Hematopoietic multipotent progenitor cell treated with erythropoietin and hydrocortisone succinate and interleukin-3 and kit ligand, for 17 days (in vitro differentiated cells): Measurements from ENCODE around the gene ITGB8.

Experiments
- DNase-seq: peaks from one replicate; pipeline ENCODE4 v3.0.0-alpha.2; 2015; ENCODE audit warnings: low spot score

Gene ITGB8

DNA sequence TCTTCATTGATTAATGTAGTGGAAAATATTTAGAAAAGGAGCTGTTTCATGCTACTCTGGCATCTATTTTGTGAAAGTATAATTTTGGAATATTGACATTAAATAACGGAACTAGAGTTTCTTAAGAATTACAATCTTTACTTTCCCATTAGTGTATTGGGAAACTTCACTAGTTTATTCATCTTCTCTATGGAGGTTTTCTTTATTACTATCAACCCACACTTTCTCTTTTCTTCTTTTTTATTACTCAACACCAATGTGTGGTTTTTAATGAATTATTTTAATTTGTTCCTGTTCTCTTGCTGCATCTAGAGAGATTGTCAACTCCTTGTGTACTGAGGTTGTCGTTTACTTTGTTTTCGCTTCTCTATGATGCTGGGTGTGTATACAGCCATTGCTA is 20.4 kb upstream of the ITGB8 start:
- DNase-seq, result no peak

DNA sequence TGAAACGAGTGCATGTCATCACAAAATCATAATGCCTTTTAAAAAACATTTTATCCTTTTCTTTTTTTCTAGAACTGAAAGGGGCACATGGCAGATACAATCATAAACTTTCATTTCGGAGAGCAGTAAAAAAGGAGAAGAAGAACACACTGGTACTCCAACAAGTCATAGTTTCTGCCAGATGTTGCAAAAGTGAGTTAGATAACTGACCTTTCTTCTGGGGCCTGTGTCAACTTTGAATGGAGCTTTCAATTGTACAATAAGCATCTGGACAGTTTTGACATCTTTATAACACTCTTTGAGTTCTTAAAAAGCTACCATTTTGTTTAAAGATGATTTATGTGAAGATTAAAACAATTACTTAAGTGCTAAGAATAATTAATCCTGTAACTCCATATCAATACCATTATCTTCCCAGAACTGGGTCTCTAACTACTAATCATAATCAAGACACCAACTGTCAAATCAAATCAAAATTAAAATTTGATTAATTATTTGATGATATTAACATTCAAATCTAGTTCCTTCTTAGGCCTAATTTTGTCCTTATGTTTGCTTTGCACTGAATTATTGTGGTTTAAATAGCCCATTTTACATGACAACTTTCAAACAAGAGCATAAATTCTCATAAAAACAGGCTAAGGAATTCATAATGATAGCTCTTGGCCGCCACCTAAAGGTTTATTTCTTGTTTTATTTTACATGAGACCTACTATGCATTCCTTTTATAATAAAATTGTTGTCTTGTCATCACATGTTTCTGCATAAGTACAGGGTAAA is 19.5 kb upstream of the ITGB8 start:
- DNase-seq, result peak; percentile 8

DNA sequence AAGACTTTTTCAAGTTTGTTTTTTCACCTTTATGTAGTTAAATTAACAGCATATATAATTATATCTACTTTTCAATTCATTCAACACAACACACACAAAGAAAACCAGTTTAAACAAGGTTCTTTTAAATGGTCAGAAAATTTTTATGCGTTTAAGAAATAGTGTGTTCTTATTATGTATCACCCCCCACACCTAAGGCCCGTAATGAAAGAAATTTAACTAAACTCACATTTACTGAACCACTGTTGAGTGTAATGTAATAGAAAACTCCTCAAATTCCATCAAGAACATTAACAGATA is 19.0 kb upstream of the ITGB8 start:
- DNase-seq, result no peak

DNA sequence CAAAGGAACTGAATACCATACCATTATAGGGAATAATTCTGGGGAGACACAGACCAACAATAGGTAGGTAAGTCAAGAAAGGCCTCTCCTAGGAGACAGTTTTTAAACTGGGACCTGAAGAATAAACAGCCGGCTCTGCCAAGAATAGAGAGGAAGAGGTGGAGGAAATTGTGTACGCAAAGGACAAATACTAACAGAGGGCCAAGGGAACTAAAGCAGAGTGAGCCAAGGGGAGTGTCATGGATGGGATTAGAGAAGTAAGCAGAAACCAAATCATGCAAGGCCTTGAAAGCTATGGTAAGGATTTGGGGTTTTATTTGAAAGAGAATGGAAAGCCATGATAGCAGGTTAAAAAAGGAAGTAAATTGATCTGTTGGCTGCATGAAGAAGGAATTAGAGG is 18.1 kb upstream of the ITGB8 start:
- DNase-seq, result no peak

DNA sequence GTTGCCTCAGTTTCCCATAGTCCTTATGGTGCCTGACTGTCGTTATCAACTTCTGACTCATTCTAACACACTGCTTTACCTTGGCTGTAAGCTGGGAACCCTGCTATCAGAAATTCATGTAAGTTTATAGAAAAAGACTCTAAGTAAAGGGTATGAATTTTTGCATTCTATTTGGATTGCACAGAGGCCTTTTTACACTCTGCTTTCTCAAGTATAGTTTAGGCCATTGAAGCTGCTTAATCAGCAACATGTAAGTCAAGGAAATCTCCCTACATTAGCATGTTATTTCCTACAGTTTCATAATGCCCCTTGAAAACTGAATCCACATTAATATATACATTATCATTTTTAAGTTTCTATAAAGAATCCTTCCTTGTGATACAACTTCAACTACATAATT is 17.1 kb upstream of the ITGB8 start:
- DNase-seq, result no peak

DNA sequence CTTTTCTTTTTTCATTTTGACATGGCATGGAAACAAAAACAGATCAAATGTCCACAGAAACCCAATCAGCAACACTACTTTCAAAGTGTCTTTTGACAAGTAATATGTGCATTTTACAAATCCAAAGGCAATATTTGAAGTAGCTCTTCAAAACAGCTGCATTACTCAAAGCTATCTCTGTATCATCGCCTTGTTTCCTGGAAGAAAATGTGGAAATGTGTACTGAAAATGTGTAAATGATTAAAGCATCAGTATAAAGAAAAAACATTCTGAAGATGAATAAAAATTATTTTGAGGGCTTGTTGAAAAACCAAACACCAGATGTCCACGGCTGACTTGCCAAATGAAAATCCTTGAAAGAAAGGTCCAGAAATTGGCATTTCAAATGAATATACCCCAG is 16.5 kb upstream of the ITGB8 start:
- no peak for DNase-seq

DNA sequence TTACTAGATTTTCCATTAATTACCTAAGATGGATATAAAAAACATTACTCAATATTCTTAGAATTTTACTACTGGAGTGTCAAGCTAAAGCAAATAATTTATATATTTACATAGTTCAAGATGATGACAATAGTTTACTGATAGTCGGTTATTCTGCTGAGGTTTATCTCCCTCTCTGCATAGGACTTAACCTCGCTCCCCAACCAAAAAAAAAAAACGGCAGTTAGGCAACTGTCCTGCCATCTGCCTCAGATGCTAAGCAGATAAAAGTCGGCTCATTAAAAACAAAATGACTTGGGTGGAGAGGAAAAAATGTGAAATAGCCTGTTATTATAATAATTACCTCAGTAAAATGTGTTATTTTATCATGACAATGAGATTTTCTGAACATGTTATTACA is 14.0 kb upstream of the ITGB8 start:
- DNase-seq, result no peak

DNA sequence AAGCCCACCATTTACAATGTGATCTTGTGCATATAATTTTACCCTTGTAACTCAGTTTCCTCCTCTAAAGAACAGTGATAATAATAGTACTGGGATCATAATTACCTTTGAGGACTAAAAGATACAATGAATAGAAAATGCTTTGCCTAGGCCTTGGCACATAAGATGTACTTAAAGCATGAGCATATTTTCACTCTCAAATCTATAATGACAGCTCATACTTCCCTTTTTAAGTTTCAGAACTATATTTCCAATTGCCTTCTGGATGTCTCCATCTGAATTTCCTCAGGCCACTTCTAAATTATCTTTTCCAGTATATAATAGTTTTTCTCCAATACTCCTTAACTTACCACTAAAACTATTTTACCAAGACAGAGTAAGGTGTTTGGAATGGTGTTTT is 13.3 kb upstream of the ITGB8 start:
- DNase-seq, result no peak

DNA sequence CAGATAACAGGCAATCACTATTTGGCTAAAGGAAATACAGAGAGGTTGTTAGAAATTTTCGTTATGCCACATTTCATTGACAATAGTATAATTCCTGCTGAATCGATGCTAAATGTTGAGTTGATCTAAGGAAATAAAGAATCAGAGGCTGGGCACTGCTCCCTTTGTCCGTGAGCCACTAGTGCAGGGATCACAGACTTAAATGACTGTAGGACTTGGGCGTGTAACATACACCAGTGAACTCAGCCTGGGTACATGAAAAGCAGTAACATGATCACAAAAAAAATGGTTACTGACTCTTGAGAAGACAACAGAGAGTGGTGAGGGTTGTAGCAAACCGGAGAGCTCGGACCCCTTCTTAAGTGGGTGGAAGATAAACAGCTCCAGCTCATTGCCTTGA is 11.8 kb upstream of the ITGB8 start:
- DNase-seq, result no peak

DNA sequence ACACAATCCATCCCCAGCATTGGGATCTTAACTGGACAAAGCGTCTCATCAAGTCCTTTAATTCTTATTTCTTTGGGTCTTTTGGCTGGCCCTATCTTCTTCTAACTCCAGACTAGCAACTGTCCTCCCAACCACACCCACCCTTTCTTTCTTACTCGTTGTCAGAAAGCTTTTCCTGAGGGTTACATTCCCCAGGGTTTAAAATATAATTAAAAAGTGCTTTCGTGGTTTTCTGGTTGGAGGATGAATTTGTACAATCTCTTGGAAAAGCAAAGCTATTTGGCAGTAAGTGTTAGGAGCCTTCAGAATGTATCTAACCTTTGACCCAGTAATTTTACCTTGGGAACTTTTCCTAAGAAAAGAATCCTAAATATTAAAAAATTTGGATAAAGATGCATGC is 10.4 kb upstream of the ITGB8 start:
- DNase-seq, result no peak

DNA sequence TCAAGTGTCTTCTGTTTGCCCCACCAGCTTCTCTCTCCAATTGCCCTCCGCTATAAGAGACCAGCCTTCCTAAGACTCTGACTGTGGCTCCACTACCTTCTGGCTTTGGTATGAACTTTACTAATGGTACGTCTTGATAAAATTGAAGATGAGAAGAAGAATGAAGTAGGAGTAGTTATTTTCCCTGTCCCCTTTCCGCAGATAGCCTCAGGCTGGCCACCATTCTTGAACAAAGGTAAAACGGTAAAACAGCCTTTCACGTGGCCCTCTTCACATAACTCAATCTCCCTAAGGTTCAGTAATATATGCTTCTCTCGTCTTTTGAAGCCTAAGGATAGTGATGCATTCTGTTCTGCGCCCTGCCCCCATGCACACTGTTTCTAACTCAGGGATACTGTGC is 9.9 kb upstream of the ITGB8 start:
- DNase-seq, result no peak

DNA sequence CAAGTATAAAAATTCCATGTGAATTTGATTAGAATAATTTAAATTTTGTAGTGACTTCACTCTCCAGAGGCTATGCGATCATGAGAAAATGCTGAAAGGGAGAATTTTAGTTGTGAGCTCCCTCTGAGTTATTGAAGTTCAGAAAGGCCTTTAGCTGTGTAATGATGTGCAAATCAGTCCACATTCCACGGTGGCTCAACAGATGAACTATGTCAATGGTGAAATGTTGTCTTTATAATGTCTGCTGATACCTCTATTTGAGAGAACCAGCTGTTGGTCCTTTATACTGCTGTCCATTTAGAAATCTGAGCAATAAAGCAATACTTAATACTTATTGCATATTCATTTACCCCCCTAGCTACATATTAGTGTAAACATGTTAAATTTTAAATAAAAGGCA is 7.1 kb upstream of the ITGB8 start:
- no peak for DNase-seq

DNA sequence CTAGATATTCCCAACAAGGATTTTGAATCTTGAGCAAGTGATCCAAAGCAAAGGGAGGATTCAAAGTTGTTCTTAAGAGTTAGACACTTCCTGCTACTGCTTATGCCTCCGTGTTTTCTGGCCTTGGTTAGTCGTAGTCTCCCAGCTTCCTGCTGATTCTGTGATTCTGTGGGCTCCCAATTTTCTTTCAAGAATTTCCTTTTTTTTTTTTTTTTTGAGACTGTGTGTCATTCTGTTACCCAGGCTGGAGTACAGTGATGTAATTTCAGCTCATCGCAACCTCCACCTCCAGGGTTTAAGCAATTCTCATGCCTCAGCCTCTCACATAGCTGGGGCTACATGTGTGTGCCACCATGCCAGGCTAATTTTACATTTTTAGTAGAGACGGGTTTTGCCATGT is 4.4 kb upstream of the ITGB8 start:
- no peak for DNase-seq

DNA sequence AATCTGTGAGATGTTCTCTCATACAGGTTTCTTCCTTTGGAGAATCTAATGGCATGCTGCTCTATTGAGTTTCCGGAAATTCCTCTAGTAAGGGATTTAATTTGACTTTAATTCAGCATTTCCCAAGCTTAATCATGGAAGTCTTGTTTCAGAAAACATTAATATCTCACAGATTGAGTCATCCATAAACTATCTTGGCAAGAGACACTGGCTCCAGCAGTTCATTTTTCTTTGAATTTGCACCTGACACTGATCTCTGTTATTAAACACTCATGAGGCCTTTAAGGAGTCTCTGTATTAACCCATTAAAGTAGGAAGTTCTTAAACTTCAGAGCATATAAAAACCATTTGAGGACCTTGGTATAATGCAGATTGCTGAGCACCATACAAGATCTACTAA is 3.6 kb upstream of the ITGB8 start:
- DNase-seq, result no peak

DNA sequence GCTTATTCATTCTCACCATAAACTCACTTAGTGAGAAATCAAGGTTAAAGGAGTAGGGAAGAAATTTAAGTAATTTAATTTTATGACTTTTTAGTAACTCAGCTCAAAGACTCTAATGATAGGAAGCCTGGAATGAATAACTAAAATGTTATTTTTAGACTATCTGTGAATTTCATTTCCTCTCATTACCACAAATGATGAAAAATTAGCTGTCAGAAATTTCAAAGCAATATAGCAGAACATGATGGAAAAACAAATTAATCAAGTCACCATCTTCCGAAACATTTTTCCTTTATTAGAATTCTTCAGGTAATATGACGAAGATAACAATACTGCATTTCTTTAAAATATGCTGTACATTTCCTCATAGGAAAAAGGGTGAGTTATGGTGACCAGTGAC is 2.7 kb upstream of the ITGB8 start:
- DNase-seq, result no peak

DNA sequence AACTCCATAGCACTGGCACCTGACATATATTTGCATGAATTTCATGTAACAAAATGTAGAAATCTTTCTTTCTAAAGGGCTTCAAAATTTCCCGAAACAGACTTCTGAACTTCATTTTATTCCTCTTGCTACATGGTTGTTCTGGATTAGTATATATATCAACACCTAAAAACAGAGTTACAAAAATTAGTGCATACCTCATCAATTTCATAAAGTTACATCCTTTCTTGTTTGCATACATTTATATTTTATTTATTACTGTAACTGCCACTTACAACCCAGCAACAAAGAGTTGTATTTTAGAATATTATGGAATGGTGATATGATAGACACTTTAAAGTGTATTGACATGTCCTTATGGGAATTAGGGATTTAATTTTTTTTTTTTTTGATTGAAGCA is 2.0 kb upstream of the ITGB8 start:
- DNase-seq, result no peak

DNA sequence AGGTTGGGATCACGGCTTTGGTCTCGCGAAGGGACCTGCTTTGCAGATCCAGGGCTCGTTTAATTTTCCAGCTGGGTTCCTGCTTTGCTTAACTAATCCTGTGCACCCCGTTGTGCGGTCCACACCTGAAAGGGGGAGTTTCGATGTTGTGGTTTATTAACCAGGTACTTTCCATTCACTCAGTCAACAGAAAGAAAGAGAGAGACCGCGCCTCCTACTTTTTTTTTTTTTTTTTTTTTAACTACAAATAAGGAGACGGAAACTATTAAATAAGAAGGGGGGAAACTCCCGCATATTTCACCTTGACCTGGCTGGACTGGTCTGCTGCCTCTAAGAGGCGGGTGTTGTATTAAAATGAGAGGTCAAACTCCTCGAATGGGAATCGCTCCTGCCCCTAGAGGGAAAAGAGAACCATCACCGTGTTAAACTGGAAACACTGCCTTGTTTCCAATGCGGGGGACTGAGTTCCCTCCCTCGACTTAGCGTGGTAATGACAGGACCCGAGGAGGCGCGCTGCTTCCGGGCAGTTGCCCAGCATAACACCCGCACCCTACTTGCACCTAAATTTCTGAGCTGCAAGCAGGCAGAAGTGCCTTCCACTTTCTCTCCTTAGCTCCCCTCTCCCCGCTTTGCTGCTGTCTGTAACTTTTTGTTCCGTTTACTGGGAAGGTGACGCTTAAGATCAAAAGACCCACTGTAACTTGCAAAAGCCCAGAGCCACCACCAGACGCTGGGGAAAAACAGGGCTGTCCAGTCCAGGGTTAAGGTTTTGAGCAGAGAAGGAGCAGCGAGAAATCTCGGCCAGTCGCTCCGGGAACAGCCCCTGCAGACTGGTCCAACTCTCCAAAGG is 1.1 kb upstream of the ITGB8 start:
- no peak for DNase-seq

DNA sequence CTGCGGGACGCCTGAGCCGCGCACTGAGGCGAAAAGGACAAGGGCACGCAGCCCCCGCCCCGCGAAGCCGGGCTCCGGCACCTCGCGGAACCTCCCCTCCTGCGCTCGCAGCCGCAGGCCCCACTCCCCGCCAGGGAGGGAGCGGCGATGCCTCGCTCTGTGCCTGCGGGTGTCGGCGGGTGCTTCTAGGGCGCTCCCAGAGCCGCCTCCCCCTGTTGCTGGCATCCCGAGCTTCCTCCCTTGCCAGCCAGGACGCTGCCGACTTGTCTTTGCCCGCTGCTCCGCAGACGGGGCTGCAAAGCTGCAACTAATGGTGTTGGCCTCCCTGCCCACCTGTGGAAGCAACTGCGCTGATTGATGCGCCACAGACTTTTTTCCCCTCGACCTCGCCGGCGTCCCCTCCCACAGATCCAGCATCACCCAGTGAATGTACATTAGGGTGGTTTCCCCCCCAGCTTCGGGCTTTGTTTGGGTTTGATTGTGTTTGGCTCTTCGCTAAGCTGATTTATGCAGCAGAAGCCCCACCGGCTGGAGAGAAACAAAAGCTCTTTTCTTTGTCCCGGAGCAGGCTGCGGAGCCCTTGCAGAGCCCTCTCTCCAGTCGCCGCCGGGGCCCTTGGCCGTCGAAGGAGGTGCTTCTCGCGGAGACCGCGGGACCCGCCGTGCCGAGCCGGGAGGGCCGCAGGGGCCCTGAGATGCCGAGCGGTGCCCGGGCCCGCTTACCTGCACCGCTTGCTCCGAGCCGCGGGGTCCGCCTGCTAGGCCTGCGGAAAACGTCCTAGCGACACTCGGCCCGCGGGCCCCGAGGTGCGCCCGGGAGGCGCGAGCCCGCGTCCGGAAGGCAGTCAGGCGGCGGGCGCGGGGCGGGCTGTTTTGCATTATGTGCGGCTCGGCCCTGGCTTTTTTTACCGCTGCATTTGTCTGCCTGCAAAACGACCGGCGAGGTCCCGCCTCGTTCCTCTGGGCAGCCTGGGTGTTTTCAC is 519 bp downstream of the ITGB8 start:
- no peak for DNase-seq

DNA sequence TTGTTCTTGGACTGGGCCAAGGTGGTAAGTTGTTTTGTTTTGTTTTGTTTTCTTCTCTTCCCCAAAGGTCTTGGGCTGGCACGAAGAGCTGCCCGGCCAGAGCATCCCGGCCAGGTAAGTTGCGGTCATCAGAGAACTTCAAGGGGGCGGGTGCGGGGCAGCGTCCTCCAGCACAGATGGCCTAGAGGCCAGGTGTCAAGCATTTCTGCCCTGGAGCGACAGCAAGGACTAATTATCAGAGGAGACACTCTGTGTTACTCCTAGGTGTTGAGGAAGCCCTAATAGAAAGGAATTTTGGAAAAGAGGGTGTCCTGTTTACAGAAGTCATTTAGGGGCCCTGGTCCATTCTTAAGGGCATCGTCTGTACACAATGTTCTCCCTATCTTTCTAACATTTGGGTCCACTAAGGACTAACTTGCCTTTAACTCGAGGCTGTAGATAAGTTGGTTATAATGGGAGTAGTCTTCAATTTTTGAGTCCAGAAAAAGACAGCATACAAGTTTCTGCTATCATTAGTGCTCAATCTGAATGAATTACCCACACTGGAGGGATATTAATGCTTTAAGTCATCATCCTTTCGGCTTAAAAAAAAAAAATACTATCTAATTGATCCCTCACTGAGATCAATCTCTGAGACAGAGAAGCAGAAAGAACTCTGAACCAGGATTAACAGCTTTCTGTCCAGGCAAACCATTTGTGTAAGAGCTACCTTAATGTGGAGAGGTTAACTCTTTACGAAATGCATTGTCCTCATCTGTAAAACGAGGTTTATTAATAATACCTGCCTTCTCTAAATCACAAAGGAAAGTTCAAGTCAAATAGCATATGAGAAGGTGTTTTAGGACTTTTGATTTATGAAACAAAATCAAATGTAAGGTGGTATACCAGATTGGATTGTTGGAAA is 1.5 kb downstream of the ITGB8 start:
- no peak for DNase-seq

DNA sequence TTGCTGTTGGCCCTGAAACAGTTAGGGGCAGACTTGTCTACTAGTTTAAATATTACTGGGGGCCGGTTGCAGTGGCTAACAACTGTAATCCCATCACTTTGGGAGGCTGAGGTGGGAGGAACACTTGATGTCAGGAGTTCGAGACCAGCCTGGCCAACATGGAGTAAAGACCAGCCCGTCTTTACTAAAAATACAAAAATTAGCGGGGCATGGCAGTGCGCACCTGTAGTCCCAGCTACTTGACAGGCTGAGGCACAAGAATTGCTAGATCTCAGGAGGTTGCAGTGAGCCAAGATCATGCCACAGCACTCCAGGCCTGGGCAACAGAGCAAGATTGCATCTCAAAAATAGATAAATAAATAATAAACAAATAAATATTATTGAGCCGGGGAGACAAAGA is 7.6 kb downstream of the ITGB8 start:
- DNase-seq, result no peak

DNA sequence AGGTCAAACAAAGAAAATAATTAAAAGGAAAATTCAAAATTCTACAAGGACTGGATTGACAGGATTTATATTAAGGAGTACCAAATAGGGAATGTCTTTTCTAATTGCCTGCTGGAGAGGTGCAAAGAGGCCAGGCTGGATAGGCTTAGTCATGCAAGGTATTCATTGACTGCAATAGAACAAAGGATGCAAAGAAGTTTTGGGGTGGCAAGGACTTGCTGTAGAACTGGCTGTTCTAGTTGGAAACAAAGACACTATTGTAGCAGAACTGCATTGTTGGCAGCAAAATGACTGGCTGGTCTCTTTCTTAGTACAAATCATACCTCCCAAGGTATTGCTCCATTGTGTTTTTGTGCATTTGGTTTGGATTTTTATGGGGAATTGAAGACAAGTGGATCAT is 10.1 kb downstream of the ITGB8 start:
- DNase-seq, result no peak

DNA sequence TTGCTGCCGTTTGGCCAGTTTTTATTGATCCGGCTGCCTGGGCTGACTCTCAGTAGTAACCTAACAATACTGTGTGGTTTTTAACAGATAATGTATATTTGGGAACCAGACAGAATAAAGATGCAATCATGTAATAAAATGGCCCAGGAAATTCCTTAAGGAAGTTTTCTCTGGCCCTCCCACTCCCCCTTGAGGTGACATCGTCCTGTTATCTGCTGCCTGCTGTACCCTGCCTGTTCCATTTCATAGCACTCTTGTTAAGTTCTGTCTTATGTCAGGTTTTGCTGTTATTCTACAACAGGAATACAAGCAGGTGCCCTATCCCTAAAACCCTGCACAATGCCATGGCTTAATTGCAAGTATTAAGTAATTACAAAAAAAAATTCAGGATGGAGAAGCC is 12.5 kb downstream of the ITGB8 start:
- no peak for DNase-seq
